Measurements from ENCODE around the gene ZNF580. TPM values are rescaled to one million over a fixed set of nuclear protein-coding genes. Genes with fewer than 3 reads are reported as not detected.

The ZNF580 gene
- total RNA-seq, 1 donor from 2014 or later = 2.8 TPM

GRCh38 chr19:55638864-55639359 lies 1.9 kb upstream of the ZNF580 start:
- no peak overlapping the region for H2AFZ ChIP-seq (replicated peaks)
- peaks cover 40% of the 10 kb centered on the region for H3F3A ChIP-seq (ENCODE audit: low read depth)
- Mint-ChIP-seq H3K36me3 (peaks cover 10% of the 10 kb centered on the region), H3K9me3 (no peaks in the 10 kb centered on the region), H3K4me1 (peaks cover 48% of the 10 kb centered on the region), H3K27me3 (ENCODE audit: insufficient read depth, low read depth) (peaks cover 30% of the 10 kb centered on the region), H3K27ac (no peak overlapping the region), H3K4me3 (peak overlapping the region; percentile 79)
- no peak overlapping the region for H3K4me2 ChIP-seq
- no peak for TF ChIP-seq EZH2phosphoT487 (IDR thresholded peaks at IDR 0.05)
- peak; percentile 55 for TF ChIP-seq CTCF (IDR thresholded peaks at IDR 0.05)
- DNase-seq (ENCODE audit: low spot score) = peak; percentile 52
- H4K20me1 ChIP-seq (ENCODE audit: low read depth) = peaks cover 16% of the 10 kb centered on the region
- H3K4me3 ChIP-seq = no peak overlapping the region
- no peaks in the 10 kb centered on the region for H3K27me3 ChIP-seq
- H3K4me1 ChIP-seq = peaks cover 22% of the 10 kb centered on the region
- H3K9ac ChIP-seq = no peak overlapping the region
- H3K36me3 ChIP-seq = no peaks in the 10 kb centered on the region
- no peak overlapping the region for H3K27ac ChIP-seq
- H3K9me3 ChIP-seq (ENCODE audit: low read depth) = no peaks in the 10 kb centered on the region
- H3K79me2 ChIP-seq (ENCODE audit: low read depth) = peaks cover 83% of the 10 kb centered on the region

- Histone ChIP-seq H3K36me3 (no peaks in the 10 kb centered on the region), H3K4me2 (peak overlapping the region; percentile 99), H3K4me3 (peak overlapping the region; percentile 80), H3F3A (ENCODE audit: low read depth) (peaks cover 39% of the 10 kb centered on the region), H3K27ac (peak overlapping the region; percentile 85), H3K9ac (no peak overlapping the region), H3K4me1 (peaks cover 26% of the 10 kb centered on the region), H3K27me3 (no peaks in the 10 kb centered on the region), H3K9me3 (ENCODE audit: low read depth) (no peaks in the 10 kb centered on the region), H3K79me2 (ENCODE audit: low read depth) (peaks cover 92% of the 10 kb centered on the region), H2AFZ (replicated peaks) (peak overlapping the region; percentile 57), H4K20me1 (ENCODE audit: low read depth) (peaks cover 16% of the 10 kb centered on the region)
- no peaks in the 10 kb centered on the region for H3K9me3 Mint-ChIP-seq
- peaks cover 26% of the 10 kb centered on the region for H3K27me3 Mint-ChIP-seq (ENCODE audit: insufficient read depth, low read depth)
- H3K27ac Mint-ChIP-seq = peak overlapping the region; percentile 94
- peak; percentile 22 for TF ChIP-seq CTCF (IDR thresholded peaks at IDR 0.05)
- no peak for TF ChIP-seq EZH2 (IDR thresholded peaks at IDR 0.05)
- peak overlapping the region; percentile 92 for H3K4me3 Mint-ChIP-seq
- H3K36me3 Mint-ChIP-seq = peaks cover 10% of the 10 kb centered on the region
- DNase-seq (ENCODE audit: low spot score) = peak; percentile 50
- peaks cover 47% of the 10 kb centered on the region for H3K4me1 Mint-ChIP-seq
Observed at GRCh38 chr19:55640043-55640576, 692 bp upstream of the ZNF580 start.

GRCh38 chr19:55641426-55642152 lies 787 bp downstream of the ZNF580 start:
- peaks cover 5% of the 10 kb centered on the region for H4K20me1 ChIP-seq (ENCODE audit: low read depth)
- H3K27me3 ChIP-seq = no peaks in the 10 kb centered on the region
- TF ChIP-seq EZH2 (IDR thresholded peaks at IDR 0.05) (no peak), EZH2phosphoT487 (IDR thresholded peaks at IDR 0.05) (no peak), CTCF (IDR thresholded peaks at IDR 0.05) (no peak)
- Mint-ChIP-seq H3K4me3 (peak overlapping the region; percentile 90), H3K4me1 (peaks cover 37% of the 10 kb centered on the region), H3K36me3 (peaks cover 15% of the 10 kb centered on the region), H3K27me3 (ENCODE audit: insufficient read depth, low read depth) (peaks cover 25% of the 10 kb centered on the region), H3K27ac (peak overlapping the region; percentile 39), H3K9me3 (no peaks in the 10 kb centered on the region)
- peaks cover 89% of the 10 kb centered on the region for H3K79me2 ChIP-seq (ENCODE audit: low read depth)
- peak overlapping the region; percentile 80 for H3K4me3 ChIP-seq
- H2AFZ ChIP-seq (replicated peaks) = peak overlapping the region; percentile 57
- H3K4me1 ChIP-seq = peaks cover 19% of the 10 kb centered on the region
- H3F3A ChIP-seq (ENCODE audit: low read depth) = peaks cover 45% of the 10 kb centered on the region
- no peaks in the 10 kb centered on the region for H3K36me3 ChIP-seq
- no peaks in the 10 kb centered on the region for H3K9me3 ChIP-seq (ENCODE audit: low read depth)
- H3K4me2 ChIP-seq = peak overlapping the region; percentile 99
- DNase-seq (ENCODE audit: low spot score) = peak; percentile 64
- peak overlapping the region; percentile 85 for H3K27ac ChIP-seq
- H3K9ac ChIP-seq = peak overlapping the region; percentile 73

Measured in neural progenitor cell (in vitro differentiated cells).